ENCODE measurements around the gene CBLB.

DNA sequence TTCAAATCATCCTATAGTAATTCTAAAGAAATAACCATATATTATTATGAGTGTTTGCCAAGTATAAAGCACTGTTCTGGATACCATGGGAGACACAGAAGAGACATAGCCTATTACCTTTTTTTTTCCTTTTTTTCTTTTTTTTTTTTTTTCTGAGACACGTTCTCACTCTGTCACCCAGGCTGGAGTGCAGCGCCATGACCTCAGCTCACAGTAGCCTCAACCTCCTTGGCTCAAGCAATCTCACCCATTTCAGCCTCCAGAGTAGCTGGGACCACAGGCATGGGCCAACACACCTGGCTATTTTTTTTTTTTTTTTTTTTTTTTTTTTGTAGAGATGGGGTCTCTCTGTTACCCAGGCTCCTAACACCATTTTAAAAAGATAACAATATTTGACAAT lies 30.9 kb downstream of the CBLB start:
- TF ChIP-seq, protein P1, sequence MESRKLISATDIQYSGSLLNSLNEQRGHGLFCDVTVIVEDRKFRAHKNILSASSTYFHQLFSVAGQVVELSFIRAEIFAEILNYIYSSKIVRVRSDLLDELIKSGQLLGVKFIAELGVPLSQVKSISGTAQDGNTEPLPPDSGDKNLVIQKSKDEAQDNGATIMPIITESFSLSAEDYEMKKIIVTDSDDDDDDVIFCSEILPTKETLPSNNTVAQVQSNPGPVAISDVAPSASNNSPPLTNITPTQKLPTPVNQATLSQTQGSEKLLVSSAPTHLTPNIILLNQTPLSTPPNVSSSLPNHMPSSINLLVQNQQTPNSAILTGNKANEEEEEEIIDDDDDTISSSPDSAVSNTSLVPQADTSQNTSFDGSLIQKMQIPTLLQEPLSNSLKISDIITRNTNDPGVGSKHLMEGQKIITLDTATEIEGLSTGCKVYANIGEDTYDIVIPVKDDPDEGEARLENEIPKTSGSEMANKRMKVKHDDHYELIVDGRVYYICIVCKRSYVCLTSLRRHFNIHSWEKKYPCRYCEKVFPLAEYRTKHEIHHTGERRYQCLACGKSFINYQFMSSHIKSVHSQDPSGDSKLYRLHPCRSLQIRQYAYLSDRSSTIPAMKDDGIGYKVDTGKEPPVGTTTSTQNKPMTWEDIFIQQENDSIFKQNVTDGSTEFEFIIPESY (IDR thresholded peaks at IDR 0.05) = no peak
- TF ChIP-seq, protein P2, sequence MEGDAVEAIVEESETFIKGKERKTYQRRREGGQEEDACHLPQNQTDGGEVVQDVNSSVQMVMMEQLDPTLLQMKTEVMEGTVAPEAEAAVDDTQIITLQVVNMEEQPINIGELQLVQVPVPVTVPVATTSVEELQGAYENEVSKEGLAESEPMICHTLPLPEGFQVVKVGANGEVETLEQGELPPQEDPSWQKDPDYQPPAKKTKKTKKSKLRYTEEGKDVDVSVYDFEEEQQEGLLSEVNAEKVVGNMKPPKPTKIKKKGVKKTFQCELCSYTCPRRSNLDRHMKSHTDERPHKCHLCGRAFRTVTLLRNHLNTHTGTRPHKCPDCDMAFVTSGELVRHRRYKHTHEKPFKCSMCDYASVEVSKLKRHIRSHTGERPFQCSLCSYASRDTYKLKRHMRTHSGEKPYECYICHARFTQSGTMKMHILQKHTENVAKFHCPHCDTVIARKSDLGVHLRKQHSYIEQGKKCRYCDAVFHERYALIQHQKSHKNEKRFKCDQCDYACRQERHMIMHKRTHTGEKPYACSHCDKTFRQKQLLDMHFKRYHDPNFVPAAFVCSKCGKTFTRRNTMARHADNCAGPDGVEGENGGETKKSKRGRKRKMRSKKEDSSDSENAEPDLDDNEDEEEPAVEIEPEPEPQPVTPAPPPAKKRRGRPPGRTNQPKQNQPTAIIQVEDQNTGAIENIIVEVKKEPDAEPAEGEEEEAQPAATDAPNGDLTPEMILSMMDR (IDR thresholded peaks at IDR 0.05; ENCODE audit: low read depth, low read length, missing input control) = no peak
- no peak for TF ChIP-seq RAD21 (IDR thresholded peaks at IDR 0.05)
- no peak for TF ChIP-seq TAF1 (conservative IDR thresholded peaks at IDR 0.05)
- TF ChIP-seq, protein P3, sequence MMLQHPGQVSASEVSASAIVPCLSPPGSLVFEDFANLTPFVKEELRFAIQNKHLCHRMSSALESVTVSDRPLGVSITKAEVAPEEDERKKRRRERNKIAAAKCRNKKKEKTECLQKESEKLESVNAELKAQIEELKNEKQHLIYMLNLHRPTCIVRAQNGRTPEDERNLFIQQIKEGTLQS (IDR thresholded peaks at IDR 0.05) = no peak
- no peak for TF ChIP-seq FOXA2 (IDR thresholded peaks at IDR 0.05)
- no peak for TF ChIP-seq GABPA (IDR thresholded peaks at IDR 0.05 in 1 of 2, conservative IDR thresholded peaks at IDR 0.05 in 1 of 2)
- TF ChIP-seq, protein P4, sequence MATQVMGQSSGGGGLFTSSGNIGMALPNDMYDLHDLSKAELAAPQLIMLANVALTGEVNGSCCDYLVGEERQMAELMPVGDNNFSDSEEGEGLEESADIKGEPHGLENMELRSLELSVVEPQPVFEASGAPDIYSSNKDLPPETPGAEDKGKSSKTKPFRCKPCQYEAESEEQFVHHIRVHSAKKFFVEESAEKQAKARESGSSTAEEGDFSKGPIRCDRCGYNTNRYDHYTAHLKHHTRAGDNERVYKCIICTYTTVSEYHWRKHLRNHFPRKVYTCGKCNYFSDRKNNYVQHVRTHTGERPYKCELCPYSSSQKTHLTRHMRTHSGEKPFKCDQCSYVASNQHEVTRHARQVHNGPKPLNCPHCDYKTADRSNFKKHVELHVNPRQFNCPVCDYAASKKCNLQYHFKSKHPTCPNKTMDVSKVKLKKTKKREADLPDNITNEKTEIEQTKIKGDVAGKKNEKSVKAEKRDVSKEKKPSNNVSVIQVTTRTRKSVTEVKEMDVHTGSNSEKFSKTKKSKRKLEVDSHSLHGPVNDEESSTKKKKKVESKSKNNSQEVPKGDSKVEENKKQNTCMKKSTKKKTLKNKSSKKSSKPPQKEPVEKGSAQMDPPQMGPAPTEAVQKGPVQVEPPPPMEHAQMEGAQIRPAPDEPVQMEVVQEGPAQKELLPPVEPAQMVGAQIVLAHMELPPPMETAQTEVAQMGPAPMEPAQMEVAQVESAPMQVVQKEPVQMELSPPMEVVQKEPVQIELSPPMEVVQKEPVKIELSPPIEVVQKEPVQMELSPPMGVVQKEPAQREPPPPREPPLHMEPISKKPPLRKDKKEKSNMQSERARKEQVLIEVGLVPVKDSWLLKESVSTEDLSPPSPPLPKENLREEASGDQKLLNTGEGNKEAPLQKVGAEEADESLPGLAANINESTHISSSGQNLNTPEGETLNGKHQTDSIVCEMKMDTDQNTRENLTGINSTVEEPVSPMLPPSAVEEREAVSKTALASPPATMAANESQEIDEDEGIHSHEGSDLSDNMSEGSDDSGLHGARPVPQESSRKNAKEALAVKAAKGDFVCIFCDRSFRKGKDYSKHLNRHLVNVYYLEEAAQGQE (IDR thresholded peaks at IDR 0.05) = no peak
- TF ChIP-seq JUND (IDR thresholded peaks at IDR 0.05) = no peak
